IMR-90 (cell line): ENCODE measurements around the gene ZNF525. TPM values are rescaled to one million over a fixed set of nuclear protein-coding genes. Genes with fewer than 3 reads are reported as not detected.

ENCODE experiments used
- ATAC-seq: fragments of 200-7000 bp; cut with Tn5 transposase; 2 replicates; pipeline ENCODE4 v1.9.1; 2020; ENCODE audit warnings: low read depth, mild to moderate bottlenecking, moderate library complexity
- BruUV-seq: library from RNA; stranded (reverse); fragments of 400-500 nt; replicated peaks from 2 replicates; lab custom pipeline; 2021; lab: Mats Ljungman, UMichigan
- CTCF ChIA-PET: fragments of 300-600 bp; formaldehyde crosslinking; extraction: SDS; loops from one replicate; lab custom pipeline; 2021; ENCODE audit warnings: antibody characterized with exemption; lab: Yijun Ruan, JAX
- POLR2A ChIA-PET: fragments of 300-600 bp; sonication (Branson Sonifier 250); formaldehyde crosslinking; loops from one replicate; lab custom pipeline; 2022; ENCODE audit warnings: antibody characterized with exemption; ENCODE audit not compliant: unreplicated experiment; lab: Charles Lee
- DNase-seq: peaks from one replicate; pipeline ENCODE4 v3.0.0; 2013
- H2AFZ ChIP-seq: replicated peaks from 2 replicates; pipeline ENCODE3; 2013; ENCODE audit warnings: low read length, mild to moderate bottlenecking; ENCODE audit not compliant: poor library complexity
- H2AK5ac ChIP-seq: 2 replicates; pipeline ENCODE4 v1.6.1; 2013; ENCODE audit warnings: low read depth, low read length, inconsistent platforms
- H2AK9ac ChIP-seq: replicated peaks from 2 replicates; pipeline ENCODE3; 2013; ENCODE audit warnings: mild to moderate bottlenecking, low read depth, low read length, moderate library complexity; ENCODE audit not compliant: poor library complexity
- H2BK120ac ChIP-seq: 2 replicates; pipeline ENCODE4 v1.6.1; 2013; ENCODE audit warnings: low read depth, low read length, inconsistent platforms
- H2BK15ac ChIP-seq: 3 replicates; pipeline ENCODE4 v1.6.1; 2013; ENCODE audit warnings: low read depth, low read length, inconsistent platforms
- H2BK20ac ChIP-seq: 2 replicates; pipeline ENCODE4 v1.6.1; 2013; ENCODE audit warnings: low read depth, mild to moderate bottlenecking, inconsistent platforms, low read length, moderate library complexity
- H2BK5ac ChIP-seq: 2 replicates; pipeline ENCODE4 v1.6.1; 2013; ENCODE audit warnings: mild to moderate bottlenecking, low read depth, low read length, inconsistent platforms; ENCODE audit not compliant: poor library complexity, severe bottlenecking
- H3K14ac ChIP-seq: replicated peaks from 2 replicates; pipeline ENCODE4 v1.6.1; 2013; ENCODE audit warnings: low read depth, low read length, inconsistent platforms
- H3K18ac ChIP-seq: 2 replicates; pipeline ENCODE4 v1.6.1; 2013; ENCODE audit warnings: low read depth, low read length, control low read depth
- H3K23ac ChIP-seq: 2 replicates; pipeline ENCODE4 v1.6.1; 2013; ENCODE audit warnings: low read depth, low read length, inconsistent platforms
- H3K27ac ChIP-seq: 2 replicates; pipeline ENCODE4 v1.5.1; 2013; ENCODE audit warnings: mild to moderate bottlenecking, control low read depth, low read length; ENCODE audit not compliant: insufficient read depth
- H3K27me3 ChIP-seq: 2 replicates; pipeline ENCODE4 v1.6.1; 2013; ENCODE audit warnings: low read length; ENCODE audit not compliant: control insufficient read depth, insufficient read depth
- H3K36me3 ChIP-seq: 2 replicates; pipeline ENCODE4 v1.6.1; 2013; ENCODE audit warnings: low read length, mixed read lengths; ENCODE audit not compliant: control insufficient read depth, insufficient read depth
- H3K4ac ChIP-seq: 2 replicates; pipeline ENCODE4 v1.6.1; 2013; ENCODE audit warnings: low read depth, low read length, inconsistent platforms
- H3K4me1 ChIP-seq: 2 replicates; pipeline ENCODE4 v1.6.1; 2013; ENCODE audit warnings: low read length, mixed read lengths; ENCODE audit not compliant: control insufficient read depth, insufficient read depth
- H3K4me2 ChIP-seq: 2 replicates; pipeline ENCODE4 v1.6.1; 2013; ENCODE audit warnings: low read depth, mild to moderate bottlenecking, control low read depth, low read length, moderate library complexity
- H3K4me3 ChIP-seq: 2 replicates; pipeline ENCODE4 v1.5.1; 2013; ENCODE audit warnings: low read depth, mild to moderate bottlenecking, control low read depth, low read length, moderate library complexity; ENCODE audit not compliant: insufficient read depth
- H3K56ac ChIP-seq: 2 replicates; pipeline ENCODE4 v1.6.1; 2013; ENCODE audit warnings: low read length, inconsistent platforms; ENCODE audit not compliant: insufficient read depth; ENCODE audit errors: extremely low read depth
- H3K79me1 ChIP-seq, 2 experiments: 2 replicates each; pipeline ENCODE4 v1.6.1; 2013; ENCODE audit warnings: low read length in 2 of 2, inconsistent platforms in 1 of 2, low read depth in 1 of 2
- H3K9ac ChIP-seq: 2 replicates; pipeline ENCODE4 v1.6.1; 2013; ENCODE audit warnings: low read depth, low read length, control low read depth
- H3K9me1 ChIP-seq: 2 replicates; pipeline ENCODE4 v1.6.1; 2013; ENCODE audit warnings: low read length, inconsistent platforms; ENCODE audit not compliant: insufficient read depth
- H3K9me3 ChIP-seq: 2 replicates; pipeline ENCODE4 v1.6.1; 2013; ENCODE audit warnings: low read length; ENCODE audit not compliant: control insufficient read depth, insufficient read depth
- H4K20me1 ChIP-seq: 2 replicates; pipeline ENCODE4 v1.6.1; 2013; ENCODE audit warnings: low read length, inconsistent platforms; ENCODE audit not compliant: insufficient read depth
- H4K5ac ChIP-seq: 2 replicates; pipeline ENCODE4 v1.6.1; 2013; ENCODE audit warnings: mild to moderate bottlenecking, low read depth, low read length, control low read depth
- H4K8ac ChIP-seq, 2 experiments: 2 replicates each; pipeline ENCODE4 v1.6.1; 2013; ENCODE audit warnings: low read depth in 2 of 2, low read length in 2 of 2, control low read depth in 1 of 2, inconsistent platforms in 1 of 2
- H4K91ac ChIP-seq: 2 replicates; pipeline ENCODE4 v1.6.1; 2013; ENCODE audit warnings: low read depth, low read length, inconsistent platforms; ENCODE audit not compliant: insufficient read depth
- BHLHE40 ChIP-seq: fragments of 150-350 bp; IDR thresholded peaks from 2 replicates; pipeline ENCODE4 v1.6.1; 2016; ENCODE audit warnings: mild to moderate bottlenecking, low read depth, low read length
- CHD1 ChIP-seq: IDR thresholded peaks from 2 replicates; pipeline ENCODE4 v1.6.1; 2012; ENCODE audit warnings: low read depth, low read length, improper control_type of control experiment
- CTCF ChIP-seq: conservative IDR thresholded peaks from 2 replicates; pipeline ENCODE4 v1.5.1; 2012; ENCODE audit warnings: mild to moderate bottlenecking, low read depth, low read length, improper control_type of control experiment
- NFE2L2 ChIP-seq: fragments of 150-350 bp; IDR thresholded peaks from 2 replicates; pipeline ENCODE4 v1.6.1; 2016; ENCODE audit warnings: low read depth, mild to moderate bottlenecking, low read length
- WGBS, 2 experiments: methylation state at CpG; one replicate each; pipeline versions ENCODE4 v1.1.5 to v1.1.7; 2013; ENCODE audit warnings: missing lambda C conversion rate in 2 of 2; ENCODE audit not compliant: insufficient read length in 1 of 2; ENCODE audit errors: extremely low coverage in 2 of 2; 5-methylcytosine and 5-hydroxymethylcytosine counted together
- dilution Hi-C: fragments of 300-500 bp; cut with HindIII; formaldehyde crosslinking; loops from one replicate; pipeline ENCODE4 v1.14.3; 2018; ENCODE audit warnings: low sequenced_read_pairs; ENCODE audit not compliant: unreplicated experiment
- in situ Hi-C: fragments of 300-500 bp; cut with MboI; formaldehyde crosslinking; loops from 3 replicates; pipeline ENCODE4 v1.14.3; 2019; ENCODE audit warnings: low sequenced_read_pairs, inconsistent platforms, mixed read lengths
- intact Hi-C: fragments of 100-400 bp; cut with micrococcal nuclease; formaldehyde crosslinking; loops from 2 replicates; pipeline ENCODE4 v1.10.0; 2022
- polyA plus RNA-seq, 3 experiments: library from polyadenylated mRNA; depleted of rRNA; stranded (reverse); fragments of >200 nt; gene quantifications; 2 replicates each; pipeline ENCODE4 v1.2.3, GENCODE V29; 2012; ENCODE audit warnings: low replicate concordance in 1 of 3
- total RNA-seq: library from RNA; depleted of rRNA; stranded (reverse); fragments of >200 nt; gene quantifications from 2 replicates; pipeline ENCODE4 v1.2.3, GENCODE V29; 2012

The ZNF525 gene
- total and polyA plus RNA-seq, 2 of the 4 experiments (the other 2 are of a cell fraction), result 1.4 to 4.5 TPM

GRCh38 chr19:53394522-53394973 is 29.0 kb downstream of the ZNF525 start:
- Histone ChIP-seq H3K27me3 (no peaks in the 10 kb centered on the region), H2BK15ac (no peak overlapping the region), H2AK5ac (no peak overlapping the region), H2BK20ac (no peak overlapping the region), H4K8ac (peak overlapping the region; percentile 40 to 80; a peak in 3 of 4 replicates), H3K14ac (no peak overlapping the region), H3K9me3 (peaks cover 2% of the 10 kb centered on the region; the same call in 1 of the 2 replicates), H3K36me3 (peaks cover 8% of the 10 kb centered on the region), H3K4me3 (peak overlapping the region; percentile 42), H3K4me1 (no peaks in the 10 kb centered on the region; the same call in 1 of the 2 replicates), H3K79me1 (peaks cover 2 to 3% of the 10 kb centered on the region in 2 experiments; a peak in 2 of 4 replicates), H2AFZ (peak overlapping the region; percentile 86), H3K56ac (no peak overlapping the region; the same call in 1 of the 2 replicates), H4K20me1 (no peaks in the 10 kb centered on the region), H3K23ac (no peak overlapping the region; the same call in 1 of the 2 replicates), H3K9me1 (no peaks in the 10 kb centered on the region), H3K9ac (peak overlapping the region; percentile 44), H4K91ac (no peak overlapping the region), H3K4me2 (peak overlapping the region; percentile 73), H3K18ac (no peak overlapping the region), H2BK120ac (no peak overlapping the region), H3K4ac (no peak overlapping the region), H4K5ac (no peak overlapping the region), H2BK5ac (peak overlapping the region; percentile 23), H3K27ac (peak overlapping the region; percentile 70), H2AK9ac (peak overlapping the region; percentile 31)
- POLR2A ChIA-PET, result interaction anchor here (0.6 kb wide), 1 partner anchor 28 kb away, joined by 4 read pairs; no protein-coding TSS in a partner anchor
- DNase-seq (peak; percentile 61), ATAC-seq (peak; percentile 72)
- intact Hi-C loops (loop anchor here (10.0 kb wide), 1 partner anchor 200 kb away; the partner anchor contains the start of gene ZNF665), in situ Hi-C loops (no loop called here), dilution Hi-C loops (no loop called here)
- CTCF ChIA-PET, result interaction anchor here (1.4 kb wide), 1 partner anchor 16 kb away, joined by 4 read pairs; no protein-coding TSS in a partner anchor
- BruUV-seq, result no TSS peak
- 0% methylated on average over 4 of the region's 18 CpGs; no CpG with 5 or more reads in 1 of the 2 experiments for WGBS, 2 experiments
- TF ChIP-seq NFE2L2 (no peak), BHLHE40 (no peak), CHD1 (no peak), CTCF (no peak)
